HepG2 (cell line): ENCODE results near the gene FAT4. TPM values are rescaled to one million over a fixed set of nuclear protein-coding genes. Genes with fewer than 3 reads are reported as not detected.

Experiments
- ATAC-seq: fragments of 200-7000 bp; cut with Tn5 transposase; 3 replicates; pipeline ENCODE4 v1.9.1; 2020; ENCODE audit warnings: mild to moderate bottlenecking, moderate library complexity
- BruUV-seq: library from RNA; stranded (reverse); fragments of 400-500 nt; replicated peaks from 2 replicates; lab custom pipeline; 2021; lab: Mats Ljungman, UMichigan
- CTCF ChIA-PET: fragments of 300-600 bp; formaldehyde crosslinking; extraction: SDS; loops from one replicate; lab custom pipeline; 2021; ENCODE audit warnings: low total read pairs, inconsistent platforms, low intra/inter-chr PET ratio; lab: Yijun Ruan, JAX
- POLR2A ChIA-PET: fragments of 350-600 bp; sonication (Branson Sonifier 250); formaldehyde crosslinking; loops from one replicate; lab custom pipeline; 2020; ENCODE audit warnings: antibody characterized with exemption, inconsistent platforms; lab: Yijun Ruan, JAX
- DNase-seq: peaks from one replicate; pipeline ENCODE4 v3.0.0-alpha.2; 2015; ENCODE audit warnings: low spot score
- FAIRE-seq: peaks from 3 replicates; lab custom pipeline; 2011; peaks lifted over from hg19 to GRCh38; lab: Jason Lieb, UNC
- H2AFZ ChIP-seq: one replicate; pipeline ENCODE4 v1.6.1; 2011; ENCODE audit warnings: low read length, inconsistent platforms
- H3K27ac ChIP-seq: fragments of 300-600 bp; 3 replicates; pipeline ENCODE4 v1.8.0; 2011; ENCODE audit warnings: mixed run types, mild to moderate bottlenecking, mixed read lengths, low read length, inconsistent platforms; ENCODE audit not compliant: insufficient read depth; ENCODE audit errors: extremely low read length
- H3K27me3 ChIP-seq, 2 experiments: fragments of 200-600 bp in 1 of 2; 2 replicates in 1 of 2; 3 replicates in 1 of 2; pipeline versions ENCODE4 v1.6.0 to v1.8.0; 2011; ENCODE audit warnings: low read length in 2 of 2, mild to moderate bottlenecking in 2 of 2, moderate library complexity in 2 of 2, inconsistent platforms in 1 of 2; ENCODE audit not compliant: insufficient read depth in 2 of 2, control insufficient read depth in 1 of 2
- H3K36me3 ChIP-seq, 2 experiments: fragments of 200-600 bp in 1 of 2; replicated peaks in 1 of 2; 2 replicates in 1 of 2; 3 replicates in 1 of 2; pipeline versions ENCODE4 v1.5.1 to v1.8.0; 2011; ENCODE audit warnings: low read length in 2 of 2, inconsistent platforms in 1 of 2; ENCODE audit not compliant: insufficient read depth in 2 of 2, control insufficient read depth in 1 of 2
- H3K4me1 ChIP-seq: 2 replicates; pipeline ENCODE4 v1.5.1; 2012; ENCODE audit warnings: low read length, inconsistent platforms; ENCODE audit not compliant: insufficient read depth
- H3K4me2 ChIP-seq: 2 replicates; pipeline ENCODE4 v1.6.0; 2011; ENCODE audit warnings: low read depth, low read length, inconsistent platforms
- H3K4me3 ChIP-seq, 3 experiments: fragments of 200-600 bp in 1 of 3; sonication (generic), shearing (Covaris generic) in 1 of 3; replicated peaks in 1 of 3; 2 replicates each; pipeline ENCODE4 v1.5.1; 2011 to 2016; ENCODE audit warnings: low read length in 3 of 3, inconsistent platforms in 2 of 3, low read depth in 2 of 3, mild to moderate bottlenecking in 2 of 3, control low read depth in 1 of 3, mixed read lengths in 1 of 3; ENCODE audit not compliant: insufficient read depth in 1 of 3
- H3K79me2 ChIP-seq: one replicate; pipeline ENCODE4 v1.6.1; 2011; ENCODE audit warnings: low read length, inconsistent platforms; ENCODE audit not compliant: insufficient read depth
- H3K9ac ChIP-seq: 2 replicates; pipeline ENCODE4 v1.6.0; 2011; ENCODE audit warnings: mild to moderate bottlenecking, low read depth, low read length, inconsistent platforms; ENCODE audit not compliant: insufficient read depth
- H3K9me3 ChIP-seq: 2 replicates; pipeline ENCODE4 v1.5.1; 2012; ENCODE audit warnings: mild to moderate bottlenecking, low read length
- H4K20me1 ChIP-seq: 2 replicates; pipeline ENCODE4 v1.6.0; 2011; ENCODE audit warnings: inconsistent platforms, mild to moderate bottlenecking, low read length, moderate library complexity; ENCODE audit not compliant: insufficient read depth
- ATAD3A ChIP-seq: sonication (generic); formaldehyde crosslinking; IDR thresholded peaks from 2 replicates; pipeline ENCODE4 v1.4.0; 2020; ENCODE audit warnings: missing genetic modification reagents
- BCLAF1 ChIP-seq: fragments of 450-650 bp; IDR thresholded peaks from 2 replicates; pipeline ENCODE4 v1.6.1; 2017; ENCODE audit warnings: mild to moderate bottlenecking
- ESRRA ChIP-seq: sonication (generic); formaldehyde crosslinking; IDR thresholded peaks from 2 replicates; pipeline ENCODE4 v1.5.1; 2020; ENCODE audit warnings: mild to moderate bottlenecking, low read depth, missing genetic modification reagents
- MEIS2 ChIP-seq: sonication (generic); formaldehyde crosslinking; IDR thresholded peaks from 2 replicates; pipeline ENCODE4 v1.9.0; 2021; ENCODE audit warnings: mild to moderate bottlenecking, missing genetic modification reagents
- NFIC ChIP-seq: IDR thresholded peaks from 2 replicates; pipeline ENCODE4 v1.6.1; 2012; ENCODE audit warnings: mild to moderate bottlenecking, low read length, inconsistent platforms
- NKX3-1 ChIP-seq: sonication (generic); formaldehyde crosslinking; IDR thresholded peaks from 2 replicates; pipeline ENCODE4 v1.5.0; 2020; ENCODE audit warnings: missing genetic modification reagents
- PRDM4 ChIP-seq: sonication (generic); formaldehyde crosslinking; IDR thresholded peaks from 2 replicates; pipeline ENCODE4 v1.9.0; 2021; ENCODE audit warnings: missing genetic modification reagents, borderline replicate concordance
- SRSF9 ChIP-seq: fragments of 200-400 bp; formaldehyde crosslinking; IDR thresholded peaks from 2 replicates; pipeline ENCODE4 v1.6.1; 2018; ENCODE audit warnings: borderline replicate concordance, mild to moderate bottlenecking, low read depth, low read length; ENCODE audit not compliant: insufficient read depth, poor library complexity, severe bottlenecking
- ZBTB20 ChIP-seq: sonication (generic); formaldehyde crosslinking; IDR thresholded peaks from 2 replicates; pipeline ENCODE4 v1.8.1; 2023; ENCODE audit warnings: missing genetic modification reagents, low read depth, mild to moderate bottlenecking, borderline replicate concordance
- ZBTB7B ChIP-seq: sonication (generic); formaldehyde crosslinking; IDR thresholded peaks from 2 replicates; pipeline ENCODE4 v1.4.0; 2020; ENCODE audit warnings: missing genetic modification reagents
- ZBTB8A ChIP-seq: sonication (generic); formaldehyde crosslinking; IDR thresholded peaks from 2 replicates; pipeline ENCODE4 v1.4.0; 2020; ENCODE audit warnings: mild to moderate bottlenecking, low read depth, missing genetic modification reagents, borderline replicate concordance
- ZFAT ChIP-seq: sonication (generic); formaldehyde crosslinking; conservative IDR thresholded peaks from 2 replicates; pipeline ENCODE4 v1.8.1; 2023; ENCODE audit warnings: missing genetic modification reagents, inconsistent platforms
- ZFP37 ChIP-seq: sonication (generic); formaldehyde crosslinking; IDR thresholded peaks from 2 replicates; pipeline ENCODE4 v1.4.0; 2020; ENCODE audit warnings: missing genetic modification reagents, borderline replicate concordance
- ZNF331 ChIP-seq: sonication (generic); formaldehyde crosslinking; IDR thresholded peaks from 2 replicates; pipeline ENCODE4 v1.4.0; 2020; ENCODE audit warnings: missing genetic modification reagents
- ZNF552 ChIP-seq: sonication (generic); formaldehyde crosslinking; IDR thresholded peaks from 2 replicates; pipeline ENCODE4 v1.9.0; 2022; ENCODE audit warnings: missing genetic modification reagents, mild to moderate bottlenecking, borderline replicate concordance
- ZNF570 ChIP-seq: sonication (generic); formaldehyde crosslinking; IDR thresholded peaks from 2 replicates; pipeline ENCODE4 v1.4.0; 2020; ENCODE audit warnings: mild to moderate bottlenecking, missing genetic modification reagents, borderline replicate concordance
- ZZZ3 ChIP-seq: sonication (generic); formaldehyde crosslinking; IDR thresholded peaks from 2 replicates; pipeline ENCODE4 v1.4.0; 2020; ENCODE audit warnings: missing genetic modification reagents, mild to moderate bottlenecking, borderline replicate concordance
- WGBS: methylation state at CpG from one replicate; pipeline ENCODE4 v1.1.6; 2017; ENCODE audit warnings: low lambda C conversion rate; 5-methylcytosine and 5-hydroxymethylcytosine counted together
- in situ Hi-C: cut with HindIII; loops from 2 replicates; pipeline ENCODE4 v1.10.0; 2017; ENCODE audit warnings: low pct_unique_long_range_greater_than_20kb; ENCODE audit not compliant: extremely low pct_ligation_motif_present
- intact Hi-C: fragments of 100-400 bp; cut with micrococcal nuclease; formaldehyde crosslinking; loops from one replicate; pipeline ENCODE4 v1.10.0; 2022; ENCODE audit not compliant: unreplicated experiment
- polyA plus RNA-seq, 8 experiments: library from polyadenylated mRNA; depleted of rRNA in 3 of 8; stranded (reverse) in 7 of 8; unstranded in 1 of 8; fragments of >200 nt; fragmentation: Illumina TruSeq in 4 of 8; extraction: Trizol in 4 of 8; gene quantifications; 2 replicates each; pipeline versions ENCODE4 v1.2.1 to v1.2.3, GENCODE V29; 2011 to 2016; ENCODE audit warnings: low read depth in 4 of 8, missing spikeins in 1 of 8, mixed read lengths in 1 of 8; ENCODE audit not compliant: insufficient read depth in 1 of 8
- total RNA-seq, 5 experiments: library from RNA; depleted of rRNA; stranded (reverse); fragments of >200 nt; fragmentation: Illumina TruSeq; extraction: Trizol; gene quantifications; 2 replicates each; pipeline ENCODE4 v1.2.3, GENCODE V29; 2016; ENCODE audit warnings: low read depth in 1 of 5
- TF ChIP-seq, protein P1 (sequence below): sonication (generic); formaldehyde crosslinking; IDR thresholded peaks from 2 replicates; pipeline ENCODE4 v1.4.0; 2020; ENCODE audit warnings: missing genetic modification reagents

The FAT4 gene
- total and polyA plus RNA-seq, 2 of the 13 experiments (the other 11 are each of a cell fraction or from before 2014, with no cell fraction given), result 0.27 to 1.2 TPM

DNA sequence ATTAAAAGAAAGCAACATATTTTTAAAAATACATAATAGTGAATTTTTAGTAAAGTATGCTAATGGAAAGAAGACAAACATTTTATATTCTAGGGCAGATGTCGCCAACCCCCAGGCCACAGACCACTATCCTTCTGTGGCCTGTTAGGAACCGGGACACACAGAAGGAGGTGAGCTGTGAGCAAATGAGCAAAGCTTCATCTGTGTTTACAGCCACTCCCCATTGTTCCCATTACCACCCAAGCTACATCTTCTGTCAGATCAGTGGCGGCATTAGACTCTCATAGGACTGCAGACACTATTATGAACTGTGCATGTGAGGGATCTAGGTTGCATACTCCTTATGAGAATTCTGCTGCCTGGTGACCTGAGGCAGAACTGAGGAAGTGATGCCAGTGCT lies 37.0 kb upstream of the FAT4 start:
- Histone ChIP-seq H3K36me3 (no peaks in the 10 kb centered on the region), H3K4me3 (no peak overlapping the region), H3K9ac (no peak overlapping the region), H3K4me1 (no peaks in the 10 kb centered on the region), H3K27me3 (no peaks in the 10 kb centered on the region), H3K79me2 (no peaks in the 10 kb centered on the region), H4K20me1 (no peaks in the 10 kb centered on the region), H3K9me3 (no peaks in the 10 kb centered on the region), H3K27ac (no peak overlapping the region), H3K4me2 (no peak overlapping the region), H2AFZ (no peak overlapping the region)
- in situ Hi-C loops (no loop called here), intact Hi-C loops (no loop called here)
- FAIRE-seq, result no peak
- POLR2A ChIA-PET, result no interaction called here
- BruUV-seq, result no TSS peak
- WGBS, result 15% methylated on average over 3 of the region's 3 CpGs
- no peak for DNase-seq
- no peak for ATAC-seq
- CTCF ChIA-PET, result no interaction called here
- TF ChIP-seq MEIS2 (CRISPR knock-in tag) (no peak), ZFP37 (no peak), ZZZ3 (no peak), ZBTB8A (CRISPR knock-in tag) (no peak), NKX3-1 (no peak), ESRRA (CRISPR knock-in tag) (no peak), SRSF9 (no peak), ZBTB7B (no peak), ZNF331 (CRISPR knock-in tag) (no peak), BCLAF1 (no peak), ZBTB20 (CRISPR knock-in tag) (no peak), NFIC (no peak), ATAD3A (CRISPR knock-in tag) (no peak), PRDM4 (no peak), ZNF552 (CRISPR knock-in tag) (no peak), ZNF570 (CRISPR knock-in tag) (no peak), ZFAT (CRISPR knock-in tag) (no peak)
- TF ChIP-seq, protein P1, sequence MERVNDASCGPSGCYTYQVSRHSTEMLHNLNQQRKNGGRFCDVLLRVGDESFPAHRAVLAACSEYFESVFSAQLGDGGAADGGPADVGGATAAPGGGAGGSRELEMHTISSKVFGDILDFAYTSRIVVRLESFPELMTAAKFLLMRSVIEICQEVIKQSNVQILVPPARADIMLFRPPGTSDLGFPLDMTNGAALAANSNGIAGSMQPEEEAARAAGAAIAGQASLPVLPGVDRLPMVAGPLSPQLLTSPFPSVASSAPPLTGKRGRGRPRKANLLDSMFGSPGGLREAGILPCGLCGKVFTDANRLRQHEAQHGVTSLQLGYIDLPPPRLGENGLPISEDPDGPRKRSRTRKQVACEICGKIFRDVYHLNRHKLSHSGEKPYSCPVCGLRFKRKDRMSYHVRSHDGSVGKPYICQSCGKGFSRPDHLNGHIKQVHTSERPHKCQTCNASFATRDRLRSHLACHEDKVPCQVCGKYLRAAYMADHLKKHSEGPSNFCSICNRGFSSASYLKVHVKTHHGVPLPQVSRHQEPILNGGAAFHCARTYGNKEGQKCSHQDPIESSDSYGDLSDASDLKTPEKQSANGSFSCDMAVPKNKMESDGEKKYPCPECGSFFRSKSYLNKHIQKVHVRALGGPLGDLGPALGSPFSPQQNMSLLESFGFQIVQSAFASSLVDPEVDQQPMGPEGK (CRISPR knock-in tag), result no peak
